ENCODE results near the gene MTCL1.

MTCL1 gene

GRCh38 chr18:8833480-8833879 is 128.1 kb downstream of the MTCL1 start:
- H3K9me3 ChIP-seq (replicated peaks in 1 of 2; ENCODE audit: control insufficient read depth in 2 of 2, insufficient read depth in 1 of 2, low read depth in 1 of 2, low read length in 2 of 2), result peaks cover 2 to 17% of the 10 kb centered on the region in 2 donors
- H4K8ac ChIP-seq (ENCODE audit: low read depth, low read length), result no peak overlapping the region
- H3K4ac ChIP-seq (ENCODE audit: low read length), result no peak overlapping the region
- no peak overlapping the region for H3K14ac ChIP-seq (ENCODE audit: low read length)
- H3K18ac ChIP-seq (ENCODE audit: low read length), result no peak overlapping the region
- WGBS, 2 donors (ENCODE audit: extremely low coverage in 2 of 2, insufficient read length in 2 of 2, insufficient replicate concordance in 1 of 2), result no CpG with 5 or more reads among the region's 2 CpGs
- no peaks in the 10 kb centered on the region for H3K79me1 ChIP-seq (ENCODE audit: low read depth, low read length)
- no peak overlapping the region for H2AFZ ChIP-seq (ENCODE audit: low read length)
- H3K9ac ChIP-seq (ENCODE audit: low read depth, low read length, poor library complexity), result no peak overlapping the region
- H3K36me3 ChIP-seq (replicated peaks in 1 of 2; ENCODE audit: control insufficient read depth in 2 of 2, insufficient read depth in 2 of 2, low read length in 2 of 2), result no peaks in the 10 kb centered on the region
- no peak overlapping the region for H2AK5ac ChIP-seq (ENCODE audit: low read depth, low read length)
- peaks cover 0 to 6% of the 10 kb centered on the region in 2 donors for H3K4me1 ChIP-seq (ENCODE audit: control insufficient read depth in 2 of 2, insufficient read depth in 1 of 2, low read depth in 1 of 2, low read length in 2 of 2)
- no peak overlapping the region for H2BK15ac ChIP-seq (ENCODE audit: low read length)
- no peak overlapping the region for H3K4me3 ChIP-seq (ENCODE audit: low read length in 2 of 2)
- no peak overlapping the region for H2BK120ac ChIP-seq (ENCODE audit: low read depth, low read length)
- H3K4me2 ChIP-seq (ENCODE audit: insufficient read depth, low read length, poor library complexity, severe bottlenecking), result no peak overlapping the region
- no peak overlapping the region for H3K23ac ChIP-seq (ENCODE audit: low read depth, low read length, poor library complexity)
- H3K27ac ChIP-seq (replicated peaks; ENCODE audit: low read length), result no peak overlapping the region
- H3K27me3 ChIP-seq (ENCODE audit: control insufficient read depth in 3 of 3, insufficient read depth in 3 of 3, low read depth in 1 of 3, low read length in 3 of 3), result no peaks in the 10 kb centered on the region
- no peak overlapping the region for H2BK12ac ChIP-seq (ENCODE audit: low read length)
- H2BK5ac ChIP-seq (ENCODE audit: low read length), result no peak overlapping the region
- DNase-seq (ENCODE audit: low spot score), result no peak
- no peak overlapping the region for H4K91ac ChIP-seq (ENCODE audit: low read depth, low read length, poor library complexity)

- no peak for DNase-seq (ENCODE audit: low spot score)
- H2BK120ac ChIP-seq (ENCODE audit: low read depth, low read length), result no peak overlapping the region
- H3K79me1 ChIP-seq (ENCODE audit: low read depth, low read length), result no peaks in the 10 kb centered on the region
- no peak overlapping the region for H3K4ac ChIP-seq (ENCODE audit: low read length)
- no peak overlapping the region for H4K8ac ChIP-seq (ENCODE audit: low read depth, low read length)
- no peak overlapping the region for H3K14ac ChIP-seq (ENCODE audit: low read length)
- H3K27ac ChIP-seq (replicated peaks; ENCODE audit: low read length), result no peak overlapping the region
- no peak overlapping the region for H3K9ac ChIP-seq (ENCODE audit: low read depth, low read length, poor library complexity)
- no peak overlapping the region for H2BK12ac ChIP-seq (ENCODE audit: low read length)
- H3K27me3 ChIP-seq (ENCODE audit: control insufficient read depth in 3 of 3, insufficient read depth in 3 of 3, low read depth in 1 of 3, low read length in 3 of 3), result no peaks in the 10 kb centered on the region
- no peak overlapping the region for H2BK5ac ChIP-seq (ENCODE audit: low read length)
- H2AK5ac ChIP-seq (ENCODE audit: low read depth, low read length), result no peak overlapping the region
- no CpG with 5 or more reads among the region's 6 CpGs for WGBS, 2 donors (ENCODE audit: extremely low coverage in 2 of 2, insufficient read length in 2 of 2, insufficient replicate concordance in 1 of 2)
- H2BK15ac ChIP-seq (ENCODE audit: low read length), result no peak overlapping the region
- no peak overlapping the region for H3K4me2 ChIP-seq (ENCODE audit: insufficient read depth, low read length, poor library complexity, severe bottlenecking)
- no peak overlapping the region for H3K18ac ChIP-seq (ENCODE audit: low read length)
- H3K9me3 ChIP-seq (replicated peaks in 1 of 2; ENCODE audit: control insufficient read depth in 2 of 2, insufficient read depth in 1 of 2, low read depth in 1 of 2, low read length in 2 of 2), result peaks cover 2 to 12% of the 10 kb centered on the region in 2 donors
- H3K36me3 ChIP-seq (replicated peaks in 1 of 2; ENCODE audit: control insufficient read depth in 2 of 2, insufficient read depth in 2 of 2, low read length in 2 of 2), result no peaks in the 10 kb centered on the region
- no peak overlapping the region for H3K4me3 ChIP-seq (ENCODE audit: low read length in 2 of 2)
- no peak overlapping the region for H2AFZ ChIP-seq (ENCODE audit: low read length)
- H3K23ac ChIP-seq (ENCODE audit: low read depth, low read length, poor library complexity), result no peak overlapping the region
- peaks cover 0 to 5% of the 10 kb centered on the region in 2 donors for H3K4me1 ChIP-seq (ENCODE audit: control insufficient read depth in 2 of 2, insufficient read depth in 1 of 2, low read depth in 1 of 2, low read length in 2 of 2)
- H4K91ac ChIP-seq (ENCODE audit: low read depth, low read length, poor library complexity), result no peak overlapping the region
Observed at GRCh38 chr18:8834881-8835280, 129.5 kb downstream of the MTCL1 start.

GRCh38 chr18:8835521-8835953 is 130.2 kb downstream of the MTCL1 start:
- H3K79me1 ChIP-seq (ENCODE audit: low read depth, low read length), result no peaks in the 10 kb centered on the region
- H3K18ac ChIP-seq (ENCODE audit: low read length), result no peak overlapping the region
- H2BK120ac ChIP-seq (ENCODE audit: low read depth, low read length), result no peak overlapping the region
- WGBS, 2 donors (ENCODE audit: extremely low coverage in 2 of 2, insufficient read length in 2 of 2, insufficient replicate concordance in 1 of 2), result no CpG with 5 or more reads among the region's 3 CpGs
- H3K4me3 ChIP-seq (ENCODE audit: low read length in 2 of 2), result no peak overlapping the region
- H3K36me3 ChIP-seq (replicated peaks in 1 of 2; ENCODE audit: control insufficient read depth in 2 of 2, insufficient read depth in 2 of 2, low read length in 2 of 2), result no peaks in the 10 kb centered on the region
- H2BK5ac ChIP-seq (ENCODE audit: low read length), result no peak overlapping the region
- H4K8ac ChIP-seq (ENCODE audit: low read depth, low read length), result no peak overlapping the region
- no peak overlapping the region for H3K14ac ChIP-seq (ENCODE audit: low read length)
- H3K23ac ChIP-seq (ENCODE audit: low read depth, low read length, poor library complexity), result no peak overlapping the region
- no peak overlapping the region for H3K4me2 ChIP-seq (ENCODE audit: insufficient read depth, low read length, poor library complexity, severe bottlenecking)
- no peak overlapping the region for H2BK15ac ChIP-seq (ENCODE audit: low read length)
- H3K27me3 ChIP-seq (ENCODE audit: control insufficient read depth in 3 of 3, insufficient read depth in 3 of 3, low read depth in 1 of 3, low read length in 3 of 3), result no peaks in the 10 kb centered on the region
- H3K9me3 ChIP-seq (replicated peaks in 1 of 2; ENCODE audit: control insufficient read depth in 2 of 2, insufficient read depth in 1 of 2, low read depth in 1 of 2, low read length in 2 of 2), result peaks cover 2 to 6% of the 10 kb centered on the region in 2 donors
- no peak overlapping the region for H3K9ac ChIP-seq (ENCODE audit: low read depth, low read length, poor library complexity)
- no peak overlapping the region for H2BK12ac ChIP-seq (ENCODE audit: low read length)
- no peaks in the 10 kb centered on the region for H3K4me1 ChIP-seq (ENCODE audit: control insufficient read depth in 2 of 2, insufficient read depth in 1 of 2, low read depth in 1 of 2, low read length in 2 of 2)
- H2AK5ac ChIP-seq (ENCODE audit: low read depth, low read length), result no peak overlapping the region
- H2AFZ ChIP-seq (ENCODE audit: low read length), result no peak overlapping the region
- no peak overlapping the region for H3K27ac ChIP-seq (replicated peaks; ENCODE audit: low read length)
- no peak for DNase-seq (ENCODE audit: low spot score)
- H4K91ac ChIP-seq (ENCODE audit: low read depth, low read length, poor library complexity), result no peak overlapping the region
- no peak overlapping the region for H3K4ac ChIP-seq (ENCODE audit: low read length)

GRCh38 chr18:8839281-8839680 is 133.9 kb downstream of the MTCL1 start:
- no peaks in the 10 kb centered on the region for H3K27me3 ChIP-seq (ENCODE audit: control insufficient read depth in 3 of 3, insufficient read depth in 3 of 3, low read depth in 1 of 3, low read length in 3 of 3)
- no peaks in the 10 kb centered on the region for H3K4me1 ChIP-seq (ENCODE audit: control insufficient read depth in 2 of 2, insufficient read depth in 1 of 2, low read depth in 1 of 2, low read length in 2 of 2)
- H2AFZ ChIP-seq (ENCODE audit: low read length), result no peak overlapping the region
- H4K91ac ChIP-seq (ENCODE audit: low read depth, low read length, poor library complexity), result no peak overlapping the region
- H3K79me1 ChIP-seq (ENCODE audit: low read depth, low read length), result no peaks in the 10 kb centered on the region
- H3K4ac ChIP-seq (ENCODE audit: low read length), result no peak overlapping the region
- no peak overlapping the region for H2BK15ac ChIP-seq (ENCODE audit: low read length)
- H3K18ac ChIP-seq (ENCODE audit: low read length), result no peak overlapping the region
- H2AK5ac ChIP-seq (ENCODE audit: low read depth, low read length), result no peak overlapping the region
- peaks cover 2 to 3% of the 10 kb centered on the region in 2 donors for H3K9me3 ChIP-seq (replicated peaks in 1 of 2; ENCODE audit: control insufficient read depth in 2 of 2, insufficient read depth in 1 of 2, low read depth in 1 of 2, low read length in 2 of 2)
- H3K27ac ChIP-seq (replicated peaks; ENCODE audit: low read length), result no peak overlapping the region
- H2BK12ac ChIP-seq (ENCODE audit: low read length), result no peak overlapping the region
- no peak overlapping the region for H4K8ac ChIP-seq (ENCODE audit: low read depth, low read length)
- H3K14ac ChIP-seq (ENCODE audit: low read length), result no peak overlapping the region
- no peak for DNase-seq (ENCODE audit: low spot score)
- WGBS, 2 donors (ENCODE audit: extremely low coverage in 2 of 2, insufficient read length in 2 of 2, insufficient replicate concordance in 1 of 2), result no CpG with 5 or more reads among the region's 3 CpGs
- no peaks in the 10 kb centered on the region for H3K36me3 ChIP-seq (replicated peaks in 1 of 2; ENCODE audit: control insufficient read depth in 2 of 2, insufficient read depth in 2 of 2, low read length in 2 of 2)
- no peak overlapping the region for H3K9ac ChIP-seq (ENCODE audit: low read depth, low read length, poor library complexity)
- no peak overlapping the region for H2BK120ac ChIP-seq (ENCODE audit: low read depth, low read length)
- no peak overlapping the region for H2BK5ac ChIP-seq (ENCODE audit: low read length)
- H3K4me3 ChIP-seq (ENCODE audit: low read length in 2 of 2), result no peak overlapping the region
- H3K23ac ChIP-seq (ENCODE audit: low read depth, low read length, poor library complexity), result no peak overlapping the region
- H3K4me2 ChIP-seq (ENCODE audit: insufficient read depth, low read length, poor library complexity, severe bottlenecking), result no peak overlapping the region

All from neuronal stem cell (in vitro differentiated cells).